ENCODE measurements around the gene ANTKMT.

DNA sequence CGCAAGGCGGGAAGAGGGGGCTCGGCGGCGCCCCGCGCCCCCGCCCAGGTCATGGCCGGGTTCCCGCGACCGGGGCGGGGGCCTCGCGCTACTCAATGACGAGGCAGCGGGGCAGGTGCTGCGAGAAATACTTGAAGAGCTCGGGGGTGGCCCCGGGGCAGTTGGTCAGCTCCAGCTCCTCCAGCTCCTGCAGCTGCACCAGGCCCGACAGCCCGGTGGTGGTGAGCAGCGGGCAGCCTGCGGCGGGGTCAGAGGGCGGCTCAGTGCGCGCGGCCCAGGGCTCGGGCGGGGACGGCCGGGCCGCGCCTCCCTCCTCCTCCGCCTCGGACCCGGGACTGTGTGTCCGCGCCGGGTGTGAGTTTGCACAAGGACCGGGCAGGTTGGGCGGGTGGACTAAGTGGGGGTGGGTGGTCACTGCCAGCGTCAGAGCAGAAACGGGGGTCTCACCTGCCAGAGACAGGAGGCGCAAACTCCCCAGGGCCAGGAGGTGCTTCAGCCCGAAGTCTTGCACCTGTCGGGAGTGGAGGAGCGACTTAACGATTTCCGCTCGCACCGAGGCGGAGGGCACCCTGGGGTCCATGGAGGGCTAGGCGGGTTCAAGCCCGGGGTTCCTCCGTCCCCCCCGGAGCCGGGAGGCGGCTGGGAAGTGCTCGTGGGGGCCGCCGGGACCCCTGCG lies 26.6 kb upstream of the ANTKMT start:
- TF ChIP-seq POLR2AphosphoS5 (IDR thresholded peaks at IDR 0.05) (no peak), POLR2A (IDR thresholded peaks at IDR 0.05) (no peak), EP300 (IDR thresholded peaks at IDR 0.05) (no peak)
- TF ChIP-seq, protein P1, sequence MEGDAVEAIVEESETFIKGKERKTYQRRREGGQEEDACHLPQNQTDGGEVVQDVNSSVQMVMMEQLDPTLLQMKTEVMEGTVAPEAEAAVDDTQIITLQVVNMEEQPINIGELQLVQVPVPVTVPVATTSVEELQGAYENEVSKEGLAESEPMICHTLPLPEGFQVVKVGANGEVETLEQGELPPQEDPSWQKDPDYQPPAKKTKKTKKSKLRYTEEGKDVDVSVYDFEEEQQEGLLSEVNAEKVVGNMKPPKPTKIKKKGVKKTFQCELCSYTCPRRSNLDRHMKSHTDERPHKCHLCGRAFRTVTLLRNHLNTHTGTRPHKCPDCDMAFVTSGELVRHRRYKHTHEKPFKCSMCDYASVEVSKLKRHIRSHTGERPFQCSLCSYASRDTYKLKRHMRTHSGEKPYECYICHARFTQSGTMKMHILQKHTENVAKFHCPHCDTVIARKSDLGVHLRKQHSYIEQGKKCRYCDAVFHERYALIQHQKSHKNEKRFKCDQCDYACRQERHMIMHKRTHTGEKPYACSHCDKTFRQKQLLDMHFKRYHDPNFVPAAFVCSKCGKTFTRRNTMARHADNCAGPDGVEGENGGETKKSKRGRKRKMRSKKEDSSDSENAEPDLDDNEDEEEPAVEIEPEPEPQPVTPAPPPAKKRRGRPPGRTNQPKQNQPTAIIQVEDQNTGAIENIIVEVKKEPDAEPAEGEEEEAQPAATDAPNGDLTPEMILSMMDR (IDR thresholded peaks at IDR 0.05), result no peak
